Astrocyte (in vitro differentiated cells and primary cell): ENCODE results near the gene FUT8.

Experiments
- EZH2 ChIP-seq: IDR thresholded peaks from 2 replicates; pipeline ENCODE4 v1.6.1; 2012; ENCODE audit warnings: mild to moderate bottlenecking, low read length, inconsistent platforms; ENCODE audit not compliant: insufficient read depth
- TF ChIP-seq, protein P1 (sequence below): IDR thresholded peaks from 2 replicates; pipeline ENCODE4 v1.5.1; 2011; ENCODE audit warnings: low read depth, mild to moderate bottlenecking, inconsistent platforms, low read length, moderate library complexity; ENCODE audit not compliant: insufficient read depth

DNA sequence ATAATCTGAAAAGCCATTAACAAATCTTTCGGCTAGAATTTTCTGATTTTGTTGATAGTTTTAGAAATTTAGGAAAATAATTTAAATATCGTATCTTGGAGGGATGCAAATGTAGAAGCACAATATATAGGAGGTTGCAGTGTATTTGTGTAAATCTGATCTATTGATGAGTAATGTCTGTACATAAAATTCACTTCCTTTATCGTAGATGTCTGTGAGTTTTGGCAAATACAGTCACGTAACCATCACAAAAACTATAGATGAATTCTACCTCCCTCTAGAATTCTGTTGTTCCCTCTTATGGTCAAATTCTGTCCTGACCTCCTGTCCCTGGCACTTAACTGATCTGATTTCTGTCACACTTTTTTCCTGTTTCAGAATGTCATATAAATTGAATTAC, 151.8 kb downstream of the FUT8 start:
- TF ChIP-seq, protein P1, sequence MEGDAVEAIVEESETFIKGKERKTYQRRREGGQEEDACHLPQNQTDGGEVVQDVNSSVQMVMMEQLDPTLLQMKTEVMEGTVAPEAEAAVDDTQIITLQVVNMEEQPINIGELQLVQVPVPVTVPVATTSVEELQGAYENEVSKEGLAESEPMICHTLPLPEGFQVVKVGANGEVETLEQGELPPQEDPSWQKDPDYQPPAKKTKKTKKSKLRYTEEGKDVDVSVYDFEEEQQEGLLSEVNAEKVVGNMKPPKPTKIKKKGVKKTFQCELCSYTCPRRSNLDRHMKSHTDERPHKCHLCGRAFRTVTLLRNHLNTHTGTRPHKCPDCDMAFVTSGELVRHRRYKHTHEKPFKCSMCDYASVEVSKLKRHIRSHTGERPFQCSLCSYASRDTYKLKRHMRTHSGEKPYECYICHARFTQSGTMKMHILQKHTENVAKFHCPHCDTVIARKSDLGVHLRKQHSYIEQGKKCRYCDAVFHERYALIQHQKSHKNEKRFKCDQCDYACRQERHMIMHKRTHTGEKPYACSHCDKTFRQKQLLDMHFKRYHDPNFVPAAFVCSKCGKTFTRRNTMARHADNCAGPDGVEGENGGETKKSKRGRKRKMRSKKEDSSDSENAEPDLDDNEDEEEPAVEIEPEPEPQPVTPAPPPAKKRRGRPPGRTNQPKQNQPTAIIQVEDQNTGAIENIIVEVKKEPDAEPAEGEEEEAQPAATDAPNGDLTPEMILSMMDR: no peak
- no peak for TF ChIP-seq EZH2
